Spinal cord (tissue), 10 donors: Measurements from ENCODE around the gene ZNF398. TPM values are rescaled to one million over a fixed set of nuclear protein-coding genes. Genes with fewer than 3 reads are reported as not detected.
A peak's percentile ranks its signal among the peaks of the same experiment; 100 is the strongest.

Experiments used
- DNase-seq, 6 donors: peaks; one replicate each; pipeline versions ENCODE4 v3.0.0 to v3.0.0-alpha.2; 2013 to 2015; ENCODE audit warnings: low spot score in 6 of 6, low read depth in 4 of 6
- H3K27ac ChIP-seq: one replicate; pipeline ENCODE4 v1.5.1; 2013; ENCODE audit warnings: low read depth, low read length, control low read depth
- H3K27me3 ChIP-seq: one replicate; pipeline ENCODE4 v1.6.1; 2013; ENCODE audit warnings: low read length; ENCODE audit not compliant: control insufficient read depth, insufficient read depth
- H3K36me3 ChIP-seq: one replicate; pipeline ENCODE4 v1.6.1; 2013; ENCODE audit warnings: low read length; ENCODE audit not compliant: control insufficient read depth, insufficient read depth
- H3K4me1 ChIP-seq: one replicate; pipeline ENCODE4 v1.6.1; 2013; ENCODE audit warnings: low read length; ENCODE audit not compliant: control insufficient read depth, insufficient read depth
- H3K4me3 ChIP-seq: one replicate; pipeline ENCODE4 v1.5.1; 2013; ENCODE audit warnings: low read depth, low read length, control low read depth
- H3K9me3 ChIP-seq: one replicate; pipeline ENCODE4 v1.6.1; 2013; ENCODE audit warnings: low read length; ENCODE audit not compliant: control insufficient read depth, insufficient read depth
- WGBS: methylation state at CpG from one replicate; pipeline ENCODE4 v1.1.5; 2013; ENCODE audit warnings: missing lambda C conversion rate; ENCODE audit not compliant: insufficient coverage; 5-methylcytosine and 5-hydroxymethylcytosine counted together
- polyA plus RNA-seq, 2 donors: library from polyadenylated mRNA; unstranded; fragments of 120-200 nt; gene quantifications; one replicate each; pipeline ENCODE4 v1.2.1, GENCODE V29; 2013; ENCODE audit not compliant: insufficient read length in 2 of 2
- total RNA-seq, 2 donors: library from RNA; depleted of rRNA in 1 of 2; stranded (reverse); fragments of 120-200 nt in 1 of 2; fragments of >200 nt in 1 of 2; gene quantifications; one replicate each; pipeline versions ENCODE4 v1.2.3 to v1.2.4, GENCODE V29; 2013 to 2014
- donor health status: healthy.

The ZNF398 gene
- total and polyA plus RNA-seq, 4 donors: 15.1 to 16.2 (median 15.5) TPM

DNA sequence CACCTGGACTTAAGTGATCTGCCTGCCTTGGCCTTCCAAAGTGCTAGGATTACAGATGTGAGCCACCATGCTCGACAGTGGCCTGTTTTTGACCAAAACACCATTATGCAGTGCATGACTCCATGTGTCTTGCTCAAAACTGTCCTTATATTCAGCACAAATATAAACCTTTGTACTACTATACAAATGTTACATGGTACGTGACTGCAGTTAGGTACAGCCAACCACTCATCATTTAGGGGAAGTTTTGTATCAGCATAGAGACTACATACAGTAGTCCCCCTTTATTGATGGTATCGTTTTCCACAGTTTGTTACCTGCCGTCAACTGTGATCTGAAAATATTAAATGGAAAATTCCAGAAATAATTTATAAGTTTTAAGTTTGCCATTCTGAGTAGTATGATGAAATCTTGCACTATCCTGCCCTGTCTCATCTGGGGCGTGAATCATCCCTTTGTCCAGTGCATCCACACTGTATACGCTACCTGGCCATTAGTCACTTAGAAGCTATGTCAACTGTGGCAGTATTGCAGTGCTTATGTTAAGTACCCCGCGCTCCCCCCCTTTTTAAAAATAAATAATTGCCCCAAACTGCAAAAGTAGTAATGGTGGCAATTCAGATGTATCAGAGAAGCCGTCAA is 24.8 kb downstream of the ZNF398 start:
- DNase-seq: no peak
- H3K36me3 ChIP-seq: peaks cover 50% of the 10 kb centered on the region
- H3K9me3 ChIP-seq: no peaks in the 10 kb centered on the region
- H3K27ac ChIP-seq: no peak overlapping the region
- H3K4me1 ChIP-seq: no peaks in the 10 kb centered on the region
- no peak overlapping the region for H3K4me3 ChIP-seq
- WGBS: 100% methylated on average over 2 of the region's 9 CpGs
- no peaks in the 10 kb centered on the region for H3K27me3 ChIP-seq

- no peak overlapping the region for H3K4me3 ChIP-seq
These were observed 25.3 kb downstream of the ZNF398 start for GRCh38 chr7:149172534-149172920.

GRCh38 chr7:149175150-149175549 is 27.9 kb downstream of the ZNF398 start:
- Histone ChIP-seq H3K27me3 (no peaks in the 10 kb centered on the region), H3K27ac (no peak overlapping the region), H3K4me3 (no peak overlapping the region), H3K36me3 (peaks cover 60% of the 10 kb centered on the region), H3K4me1 (no peaks in the 10 kb centered on the region), H3K9me3 (no peaks in the 10 kb centered on the region)
- DNase-seq: peak in 1 of 6 donors; percentile 42
- WGBS: no CpG with 5 or more reads among the region's 2 CpGs

More at GRCh38 chr7:149172534-149172920, 25.3 kb downstream of the ZNF398 start:
- WGBS: no CpG with 5 or more reads among the region's 1 CpG
- H3K27me3 ChIP-seq: no peaks in the 10 kb centered on the region
- H3K4me1 ChIP-seq: no peaks in the 10 kb centered on the region
- peaks cover 50% of the 10 kb centered on the region for H3K36me3 ChIP-seq
- DNase-seq: no peak
- H3K9me3 ChIP-seq: no peaks in the 10 kb centered on the region
- H3K27ac ChIP-seq: no peak overlapping the region

GRCh38 chr7:149179241-149179640 is 32.0 kb downstream of the ZNF398 start:
- DNase-seq: no peak
- Histone ChIP-seq H3K27me3 (no peaks in the 10 kb centered on the region), H3K27ac (no peak overlapping the region), H3K36me3 (peaks cover 47% of the 10 kb centered on the region), H3K4me3 (no peak overlapping the region), H3K9me3 (no peaks in the 10 kb centered on the region), H3K4me1 (no peaks in the 10 kb centered on the region)
- 97% methylated on average over 13 of the region's 19 CpGs for WGBS

GRCh38 chr7:149180722-149181449 is 33.6 kb downstream of the ZNF398 start:
- peak in 1 of 6 donors; percentile 70 for DNase-seq
- H3K4me1 ChIP-seq: no peaks in the 10 kb centered on the region
- H3K27me3 ChIP-seq: no peaks in the 10 kb centered on the region
- H3K36me3 ChIP-seq: peaks cover 43% of the 10 kb centered on the region
- no peaks in the 10 kb centered on the region for H3K9me3 ChIP-seq
- H3K4me3 ChIP-seq: no peak overlapping the region
- no peak overlapping the region for H3K27ac ChIP-seq

DNA sequence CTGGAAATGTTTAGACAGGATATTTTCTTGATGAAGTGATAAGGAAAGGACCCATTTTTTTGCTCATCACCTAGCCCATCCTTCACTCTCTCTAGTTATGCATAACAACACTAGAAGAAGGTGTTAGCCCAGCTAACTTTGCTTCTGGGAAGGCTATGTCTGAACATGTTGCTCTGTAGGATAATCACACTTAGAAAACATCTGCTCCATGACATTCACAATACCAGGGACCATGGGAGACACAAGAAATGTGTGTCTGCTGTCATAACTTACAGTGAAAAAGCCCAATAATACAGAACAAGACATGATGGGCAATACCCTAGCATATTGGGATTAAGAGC is 34.2 kb downstream of the ZNF398 start:
- peaks cover 37% of the 10 kb centered on the region for H3K36me3 ChIP-seq
- no peak overlapping the region for H3K4me3 ChIP-seq
- no peaks in the 10 kb centered on the region for H3K4me1 ChIP-seq
- no peak for DNase-seq
- H3K9me3 ChIP-seq: no peaks in the 10 kb centered on the region
- H3K27me3 ChIP-seq: no peaks in the 10 kb centered on the region
- H3K27ac ChIP-seq: no peak overlapping the region

DNA sequence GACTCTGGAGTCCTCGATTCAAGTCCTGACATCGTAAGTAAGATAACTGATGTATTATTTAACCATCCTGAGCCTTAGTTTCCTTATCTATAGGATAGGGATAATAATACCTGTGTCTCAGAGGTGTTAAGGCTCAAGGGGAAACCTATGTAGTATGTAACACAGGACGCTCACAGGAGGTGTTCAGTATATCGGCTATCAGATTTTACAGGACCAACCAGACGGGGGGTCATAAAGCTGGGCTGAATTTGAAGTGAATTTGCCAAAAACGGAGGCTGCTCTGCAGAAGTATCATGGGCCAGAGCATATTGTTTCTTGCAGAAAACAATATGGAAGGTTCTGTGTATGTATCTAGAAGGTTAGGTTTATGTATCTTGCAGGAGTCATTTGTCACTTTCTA is 37.0 kb downstream of the ZNF398 start:
- H3K4me1 ChIP-seq: no peaks in the 10 kb centered on the region
- no peak for DNase-seq
- WGBS: 94% methylated on average over 4 of the region's 6 CpGs

GRCh38 chr7:149188213-149188612 is 41.0 kb downstream of the ZNF398 start:
- 79% methylated on average over 2 of the region's 2 CpGs for WGBS
- H3K27me3 ChIP-seq: no peaks in the 10 kb centered on the region
- DNase-seq: no peak

More for the DNA sequence above, 37.0 kb downstream of the ZNF398 start:
- H3K36me3 ChIP-seq: peaks cover 12% of the 10 kb centered on the region
- H3K27me3 ChIP-seq: no peaks in the 10 kb centered on the region
- no peak overlapping the region for H3K4me3 ChIP-seq
- H3K9me3 ChIP-seq: no peaks in the 10 kb centered on the region
- no peak overlapping the region for H3K27ac ChIP-seq

DNA sequence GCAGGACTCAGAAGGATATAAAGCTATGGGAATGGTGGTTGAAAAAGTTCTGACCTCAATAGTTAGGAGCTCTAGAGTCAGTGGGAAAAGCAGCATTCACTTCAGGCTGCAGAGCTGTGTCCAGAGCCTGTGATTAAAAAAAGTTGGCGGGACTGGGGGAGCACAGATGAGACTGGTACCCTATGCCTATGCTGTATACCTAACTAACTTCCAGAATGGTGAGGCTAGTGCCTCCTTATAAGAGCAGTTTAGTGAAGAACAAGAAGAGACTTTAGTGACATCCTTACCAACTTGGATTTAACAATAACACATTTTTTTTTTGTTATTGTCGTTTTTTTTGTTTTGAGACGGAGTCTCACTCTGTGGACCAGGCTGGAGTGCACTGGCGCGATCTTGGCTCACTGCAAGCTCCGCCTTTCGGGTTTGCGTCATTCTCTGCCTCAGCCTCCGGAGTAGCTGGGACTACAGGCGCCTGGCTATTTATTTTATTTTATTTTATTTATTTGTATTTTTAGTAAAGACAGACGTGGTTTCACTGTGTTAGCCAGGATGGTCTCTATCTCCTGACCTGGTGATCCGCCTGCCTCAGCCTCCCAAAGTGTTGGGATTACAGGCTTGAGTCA is 41.5 kb downstream of the ZNF398 start:
- Histone ChIP-seq H3K36me3 (peaks cover under 1% of the 10 kb centered on the region), H3K4me1 (no peaks in the 10 kb centered on the region), H3K27me3 (no peaks in the 10 kb centered on the region), H3K4me3 (no peak overlapping the region), H3K9me3 (no peaks in the 10 kb centered on the region), H3K27ac (no peak overlapping the region)
- WGBS: no CpG with 5 or more reads among the region's 12 CpGs
- no peak for DNase-seq

More at GRCh38 chr7:149188213-149188612, 41.0 kb downstream of the ZNF398 start:
- Histone ChIP-seq H3K27ac (no peak overlapping the region), H3K4me3 (no peak overlapping the region), H3K4me1 (no peaks in the 10 kb centered on the region), H3K36me3 (peaks cover 2% of the 10 kb centered on the region), H3K9me3 (no peaks in the 10 kb centered on the region)

DNA sequence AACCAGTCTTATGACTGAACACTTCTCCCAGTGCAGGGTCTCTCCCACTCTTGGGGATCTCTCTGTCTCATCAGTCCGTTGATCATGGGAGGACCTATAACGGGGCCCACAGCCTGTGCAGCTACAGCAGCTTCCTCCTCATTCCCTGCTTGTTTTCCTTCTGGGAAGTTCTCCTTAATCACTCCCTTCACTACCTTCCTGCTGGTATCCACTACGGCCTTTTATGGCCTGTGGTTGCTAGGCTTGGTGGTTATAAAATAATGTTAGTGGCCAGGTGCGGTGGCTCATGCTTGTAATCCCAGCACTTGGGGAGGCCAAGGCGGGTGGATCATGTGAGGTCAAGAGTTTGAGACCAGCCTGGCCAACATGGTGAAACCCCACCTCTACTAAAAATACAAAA is 44.6 kb downstream of the ZNF398 start:
- Histone ChIP-seq H3K36me3 (peaks cover 6% of the 10 kb centered on the region), H3K27ac (no peak overlapping the region), H3K4me1 (peaks cover 9% of the 10 kb centered on the region), H3K4me3 (no peak overlapping the region), H3K27me3 (no peaks in the 10 kb centered on the region), H3K9me3 (no peaks in the 10 kb centered on the region)
- 50% methylated on average over 2 of the region's 5 CpGs for WGBS
- DNase-seq: no peak
